H1 (cell line): ENCODE data around the gene DDOST. TPM values are rescaled to one million over a fixed set of nuclear protein-coding genes. Genes with fewer than 3 reads are reported as not detected.
A peak's percentile ranks its signal among the peaks of the same experiment; 100 is the strongest.

Source experiments
- CTCF ChIA-PET: fragments of 300-600 bp; sonication (Branson Sonifier 250); formaldehyde crosslinking; loops from one replicate; lab custom pipeline; 2021; ENCODE audit not compliant: partially characterized antibody; lab: Charles Lee
- POLR2A ChIA-PET: fragments of 300-600 bp; sonication (Branson Sonifier 250); formaldehyde crosslinking; loops from one replicate; lab custom pipeline; 2021; ENCODE audit warnings: inconsistent platforms; ENCODE audit not compliant: partially characterized antibody; lab: Charles Lee
- DNase-seq, 2 experiments: peaks; one replicate each; pipeline versions ENCODE4 v3.0.0 to v3.0.0-alpha.2; 2010 to 2022; ENCODE audit warnings: low spot score in 2 of 2, low read depth in 1 of 2, mixed read lengths in 1 of 2
- FAIRE-seq: peaks from 2 replicates; lab custom pipeline; 2011; peaks lifted over from hg19 to GRCh38; lab: Jason Lieb, UNC
- H2AFZ ChIP-seq: 2 replicates; pipeline ENCODE4 v1.8.1; 2012; ENCODE audit warnings: low read length, inconsistent platforms
- H2AK5ac ChIP-seq: 2 replicates; pipeline ENCODE4 v1.6.1; 2013; ENCODE audit warnings: low read depth, low read length
- H2BK120ac ChIP-seq: replicated peaks from 2 replicates; pipeline ENCODE3; 2013; ENCODE audit warnings: low read depth, low read length, inconsistent platforms
- H2BK12ac ChIP-seq: 2 replicates; pipeline ENCODE4 v1.6.1; 2013; ENCODE audit warnings: low read depth, low read length
- H2BK15ac ChIP-seq: 2 replicates; pipeline ENCODE4 v1.6.1; 2013; ENCODE audit warnings: low read length
- H2BK20ac ChIP-seq: 2 replicates; pipeline ENCODE4 v1.6.1; 2013; ENCODE audit warnings: low read length
- H2BK5ac ChIP-seq: 2 replicates; pipeline ENCODE4 v1.6.1; 2013; ENCODE audit warnings: low read depth, low read length
- H3K14ac ChIP-seq: 2 replicates; pipeline ENCODE4 v1.6.1; 2013; ENCODE audit warnings: inconsistent platforms; ENCODE audit not compliant: insufficient read length
- H3K18ac ChIP-seq: 2 replicates; pipeline ENCODE4 v1.6.1; 2013; ENCODE audit warnings: low read length; ENCODE audit errors: extremely low read depth
- H3K23ac ChIP-seq: 2 replicates; pipeline ENCODE4 v1.6.1; 2013; ENCODE audit warnings: inconsistent platforms; ENCODE audit not compliant: insufficient read length
- H3K23me2 ChIP-seq: 2 replicates; pipeline ENCODE4 v1.6.1; 2013; ENCODE audit warnings: low read depth, low read length
- H3K27ac ChIP-seq: 2 replicates; pipeline ENCODE4 v1.6.1; 2011; ENCODE audit warnings: low read depth, low read length, inconsistent platforms
- H3K27me3 ChIP-seq, 4 experiments: replicated peaks in 1 of 4; 1 replicate in 1 of 4; 2 replicates in 3 of 4; pipeline versions ENCODE4 v1.6.1 to v1.8.1; 2011 to 2013; ENCODE audit warnings: low read length in 3 of 4, mild to moderate bottlenecking in 3 of 4, inconsistent platforms in 2 of 4, mixed read lengths in 2 of 4, moderate library complexity in 1 of 4; ENCODE audit not compliant: control insufficient read depth in 3 of 4, insufficient read depth in 3 of 4; ENCODE audit errors: extremely low read depth in 1 of 4
- H3K36me3 ChIP-seq, 4 experiments: 2 replicates each; pipeline versions ENCODE4 v1.6.1 to v1.8.1; 2011 to 2013; ENCODE audit warnings: mild to moderate bottlenecking in 4 of 4, low read length in 3 of 4, moderate library complexity in 2 of 4, control low read depth in 1 of 4, inconsistent platforms in 1 of 4; ENCODE audit not compliant: insufficient read depth in 4 of 4, control insufficient read depth in 2 of 4
- H3K4ac ChIP-seq: replicated peaks from 2 replicates; pipeline ENCODE3; 2013; ENCODE audit warnings: low read length, low read depth, mixed read lengths, inconsistent platforms; ENCODE audit not compliant: insufficient read length
- H3K4me1 ChIP-seq, 4 experiments: replicated peaks in 1 of 4; 1 replicate in 1 of 4; 2 replicates in 3 of 4; pipeline versions ENCODE4 v1.6.1 to v1.8.1; 2011 to 2013; ENCODE audit warnings: low read length in 3 of 4, inconsistent platforms in 2 of 4, mixed read lengths in 1 of 4; ENCODE audit not compliant: insufficient read depth in 4 of 4, control insufficient read depth in 3 of 4
- H3K4me2 ChIP-seq, 2 experiments: 2 replicates each; pipeline versions ENCODE4 v1.6.1 to v1.8.1; 2011 to 2013; ENCODE audit warnings: low read depth in 2 of 2, low read length in 2 of 2, control low read depth in 1 of 2, inconsistent platforms in 1 of 2, mild to moderate bottlenecking in 1 of 2; ENCODE audit not compliant: insufficient read depth in 1 of 2
- H3K4me3 ChIP-seq, 4 experiments: fragments of 200-600, 300-600 bp in 1 of 4; sonication (generic), shearing (Covaris generic), sonication (Bioruptor Twin) in 1 of 4; 2 replicates each; pipeline versions ENCODE4 v1.5.1 to v1.8.1; 2011 to 2016; ENCODE audit warnings: low read length in 4 of 4, low read depth in 3 of 4, control low read depth in 2 of 4, inconsistent platforms in 2 of 4, mild to moderate bottlenecking in 2 of 4, mixed read lengths in 1 of 4, moderate library complexity in 1 of 4; ENCODE audit not compliant: insufficient read depth in 2 of 4; ENCODE audit errors: extremely low read depth in 1 of 4
- H3K56ac ChIP-seq: replicated peaks from 2 replicates; pipeline ENCODE3; 2013; ENCODE audit warnings: low read depth, mild to moderate bottlenecking, mixed read lengths, low read length, inconsistent platforms; ENCODE audit not compliant: insufficient read length
- H3K79me1 ChIP-seq: 2 replicates; pipeline ENCODE4 v1.6.1; 2013; ENCODE audit warnings: low read depth, low read length, control low read depth
- H3K79me2 ChIP-seq, 2 experiments: 2 replicates each; pipeline versions ENCODE4 v1.6.1 to v1.8.1; 2012 to 2013; ENCODE audit warnings: low read length in 2 of 2, mild to moderate bottlenecking in 2 of 2, inconsistent platforms in 1 of 2; ENCODE audit not compliant: insufficient read depth in 2 of 2, control insufficient read depth in 1 of 2
- H3K9ac ChIP-seq, 4 experiments: replicated peaks in 1 of 4; 1 replicate in 1 of 4; 2 replicates in 3 of 4; pipeline versions ENCODE4 v1.6.1 to v1.8.1; 2011 to 2013; ENCODE audit warnings: low read depth in 3 of 4, low read length in 3 of 4, control low read depth in 2 of 4, mild to moderate bottlenecking in 2 of 4, moderate library complexity in 2 of 4, inconsistent platforms in 1 of 4; ENCODE audit errors: extremely low read depth in 1 of 4
- H3K9me3 ChIP-seq, 2 experiments: 2 replicates each; pipeline versions ENCODE4 v1.6.1 to v1.8.1; 2012 to 2013; ENCODE audit warnings: mild to moderate bottlenecking in 2 of 2, moderate library complexity in 2 of 2, control low read depth in 1 of 2, inconsistent platforms in 1 of 2, low read depth in 1 of 2, low read length in 1 of 2, mixed read lengths in 1 of 2; ENCODE audit not compliant: insufficient read depth in 2 of 2
- H4K20me1 ChIP-seq, 2 experiments: replicated peaks in 1 of 2; 2 replicates each; pipeline versions ENCODE3 to v1.8.1; 2011 to 2013; ENCODE audit warnings: inconsistent platforms in 2 of 2, low read length in 2 of 2, mild to moderate bottlenecking in 1 of 2; ENCODE audit not compliant: insufficient read depth in 2 of 2, control insufficient read depth in 1 of 2
- H4K5ac ChIP-seq: 2 replicates; pipeline ENCODE4 v1.6.1; 2013; ENCODE audit warnings: low read length, low read depth, mixed read lengths, inconsistent platforms; ENCODE audit not compliant: insufficient read length
- H4K8ac ChIP-seq: 2 replicates; pipeline ENCODE4 v1.8.0; 2013; ENCODE audit warnings: mild to moderate bottlenecking, moderate library complexity, low read length, inconsistent platforms; ENCODE audit not compliant: insufficient read depth; ENCODE audit errors: extremely low read depth
- H4K91ac ChIP-seq: replicated peaks from 2 replicates; pipeline ENCODE3; 2013; ENCODE audit warnings: low read length, mixed read lengths, inconsistent platforms; ENCODE audit not compliant: insufficient read length
- CEBPB ChIP-seq: IDR thresholded peaks from 2 replicates; pipeline ENCODE4 v1.6.1; 2012; ENCODE audit warnings: low read depth, low read length
- CHD2 ChIP-seq: IDR thresholded peaks from 2 replicates; pipeline ENCODE4 v1.6.1; 2012; ENCODE audit warnings: low read length, improper control_type of control experiment
- GABPA ChIP-seq: IDR thresholded peaks from 2 replicates; pipeline ENCODE4 v1.6.1; 2011; ENCODE audit warnings: mild to moderate bottlenecking, low read length, moderate library complexity, borderline replicate concordance; ENCODE audit not compliant: insufficient read depth
- NANOG ChIP-seq: IDR thresholded peaks from 2 replicates; pipeline ENCODE4 v1.6.1; 2011; ENCODE audit warnings: low read length, low read depth, mild to moderate bottlenecking, inconsistent platforms; ENCODE audit not compliant: insufficient read depth, poor library complexity, severe bottlenecking
- NRF1 ChIP-seq: IDR thresholded peaks from 2 replicates; pipeline ENCODE4 v1.6.1; 2011; ENCODE audit warnings: mild to moderate bottlenecking, low read depth, low read length, improper control_type of control experiment
- POLR2A ChIP-seq, 2 experiments: IDR thresholded peaks; 1 replicate in 1 of 2; 2 replicates in 1 of 2; pipeline ENCODE4 v1.6.1; 2011; ENCODE audit warnings: low read depth in 2 of 2, low read length in 2 of 2, mild to moderate bottlenecking in 2 of 2; ENCODE audit errors: control extremely low read depth in 1 of 2
- RBBP5 ChIP-seq: IDR thresholded peaks from 2 replicates; pipeline ENCODE4 v1.7.1; 2012; ENCODE audit warnings: low read depth, mild to moderate bottlenecking, inconsistent platforms, low read length, moderate library complexity, borderline replicate concordance
- RFX5 ChIP-seq: IDR thresholded peaks from 2 replicates; pipeline ENCODE4 v1.6.1; 2011; ENCODE audit warnings: low read depth, low read length, improper control_type of control experiment, borderline replicate concordance
- SIRT6 ChIP-seq: IDR thresholded peaks from one replicate; pipeline ENCODE4 v1.7.1; 2012; ENCODE audit warnings: low read length, inconsistent platforms
- SIX5 ChIP-seq: IDR thresholded peaks from 2 replicates; pipeline ENCODE4 v1.6.1; 2011; ENCODE audit warnings: mild to moderate bottlenecking, low read depth, low read length
- SP1 ChIP-seq: IDR thresholded peaks from 2 replicates; pipeline ENCODE4 v1.6.1; 2011; ENCODE audit warnings: low read depth, low read length
- SRF ChIP-seq: IDR thresholded peaks from 2 replicates; pipeline ENCODE4 v1.6.1; 2011; ENCODE audit warnings: mild to moderate bottlenecking, low read depth, low read length, moderate library complexity
- TEAD4 ChIP-seq: IDR thresholded peaks from 2 replicates; pipeline ENCODE4 v1.6.1; 2012; ENCODE audit warnings: low read depth, low read length, inconsistent platforms, mixed read lengths
- YY1 ChIP-seq: IDR thresholded peaks from 2 replicates; pipeline ENCODE4 v1.6.1; 2011; ENCODE audit warnings: low read depth, mild to moderate bottlenecking, low read length
- WGBS, 2 experiments: shearing (Covaris generic) in 1 of 2; methylation state at CpG; one replicate each; pipeline versions ENCODE4 v1.1.6 to v1.1.7; 2013 to 2015; ENCODE audit warnings: low lambda C conversion rate in 2 of 2, mixed read lengths in 2 of 2, inconsistent platforms in 1 of 2, low coverage in 1 of 2, missing lambda C conversion rate in 1 of 2; ENCODE audit not compliant: insufficient replicate concordance in 2 of 2, insufficient coverage in 1 of 2, insufficient read length in 1 of 2; ENCODE audit errors: extremely low coverage in 1 of 2, missing lambda C conversion rate in 1 of 2; 5-methylcytosine and 5-hydroxymethylcytosine counted together
- polyA plus RNA-seq, 7 experiments: library from polyadenylated mRNA; depleted of rRNA in 3 of 7; stranded (reverse) in 5 of 7; unstranded in 2 of 7; fragments of >200 nt in 5 of 7; fragments of 200-250 nt in 2 of 7; gene quantifications; 1 replicate in 5 of 7; 2 replicates in 1 of 7; 4 replicates in 1 of 7; pipeline versions ENCODE4 v1.2.1 to v1.2.3, GENCODE V29; 2011 to 2013; ENCODE audit warnings: missing spikeins in 2 of 7, mixed read lengths in 2 of 7
- total RNA-seq: library from RNA; stranded (reverse); fragmentation: NEBNext Ultra II Directional; extraction: Animal tissue kit (Norgen Biotek cat#: 25700); gene quantifications from 2 replicates; pipeline ENCODE4 v1.2.1, GENCODE V29; 2021
- TF ChIP-seq, protein P1 (sequence below): IDR thresholded peaks from 2 replicates; pipeline ENCODE4 v1.6.1; 2012; ENCODE audit warnings: inconsistent platforms

The DDOST gene
- total and polyA plus RNA-seq, 2 of the 8 experiments (the other 6 are each of a cell fraction or from before 2014, with no cell fraction given), result 253 to 336 TPM

DNA sequence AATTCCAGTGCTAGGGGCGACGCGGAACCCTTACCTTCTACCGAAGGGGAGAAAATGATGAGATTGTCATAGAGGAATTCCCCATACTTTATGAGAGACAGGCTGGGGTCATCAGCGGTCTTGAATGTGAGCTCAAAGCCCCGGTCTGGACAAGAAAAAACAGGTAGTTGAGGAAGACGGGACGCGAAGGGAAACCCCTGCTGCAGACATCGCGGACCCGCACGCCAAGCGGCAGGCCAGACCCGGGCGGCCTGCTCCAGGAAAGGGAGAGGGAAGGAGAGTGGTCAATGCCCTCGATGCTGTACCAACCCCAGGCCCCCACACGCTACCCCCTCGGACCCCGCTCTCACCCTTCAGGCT lies 342 bp downstream of the DDOST start:
- DNase-seq (no peak), FAIRE-seq (no peak)
- Histone ChIP-seq H3K23me2 (peaks cover 12% of the 10 kb centered on the region), H3K18ac (peak overlapping the region; percentile 95), H3K36me3 (peaks cover 9 to 25% (median 17%) of the 10 kb centered on the region in 4 experiments; a peak in 7 of 8 replicates), H3K23ac (no peak overlapping the region), H3K14ac (no peak overlapping the region), H3K4ac (peak overlapping the region; percentile 66), H2BK15ac (no peak overlapping the region), H3K79me2 (peaks cover 9 to 49% of the 10 kb centered on the region in 2 experiments), H3K4me3 (peak overlapping the region; percentile 88 to 95 (median 91)), H2BK120ac (no peak overlapping the region), H2AFZ (0 out of 2 replicates have a peak overlapping the region, but pooled peaks have one; percentile 54), H3K9me3 (no peaks in the 10 kb centered on the region), H3K27ac (peak overlapping the region; percentile 64), H2BK12ac (no peak overlapping the region), H2BK5ac (peak overlapping the region; percentile 83), H4K91ac (peak overlapping the region; percentile 82), H4K20me1 (peaks cover 4 to 15% of the 10 kb centered on the region in 2 experiments), H3K27me3 (no peaks in the 10 kb centered on the region), H2AK5ac (no peak overlapping the region), H4K8ac (peak overlapping the region; percentile 92; the same call in 1 of the 2 replicates), H2BK20ac (no peak overlapping the region), H3K9ac (peak overlapping the region; percentile 82 to 90 (median 84)), H3K4me2 (peak overlapping the region; percentile 75 to 89), H4K5ac (peak overlapping the region; percentile 71), H3K4me1 (peaks cover 0 to 9% (median 4%) of the 10 kb centered on the region in 4 experiments; a peak in 4 of 7 replicates), H3K79me1 (peaks cover 7% of the 10 kb centered on the region), H3K56ac (peak overlapping the region; percentile 49)
- POLR2A ChIA-PET, result interaction anchor here (0.9 to 1.8 kb wide), 8 partner anchors 9 to 138 kb away, joined by 3 to 5 read pairs (median 4); partner anchors contain the start of genes FAM43B and HP1BP3
- CTCF ChIA-PET, result interaction anchor here (1.1 to 2.2 kb wide), 3 partner anchors 27 to 75 kb away, joined by 3 to 8 read pairs (median 7); partner anchors contain the start of gene PINK1
- WGBS, 2 experiments, result 1% methylated on average over 20 of the region's 20 CpGs; no CpG with 5 or more reads in 1 of the 2 experiments
- TF ChIP-seq NRF1, result no peak
- no peak for TF ChIP-seq SP1
- TF ChIP-seq CEBPB, result no peak
- no peak for TF ChIP-seq TEAD4
- no peak for TF ChIP-seq SIRT6
- TF ChIP-seq NANOG, result no peak
- TF ChIP-seq YY1, result no peak
- TF ChIP-seq SIX5, result no peak
- TF ChIP-seq, protein P1, sequence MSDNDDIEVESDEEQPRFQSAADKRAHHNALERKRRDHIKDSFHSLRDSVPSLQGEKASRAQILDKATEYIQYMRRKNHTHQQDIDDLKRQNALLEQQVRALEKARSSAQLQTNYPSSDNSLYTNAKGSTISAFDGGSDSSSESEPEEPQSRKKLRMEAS, result no peak
- no peak for TF ChIP-seq POLR2A (IDR thresholded peaks at IDR 0.05; ENCODE audit: control extremely low read depth in 1 of 2, low read depth in 2 of 2, low read length in 2 of 2)
- no peak for TF ChIP-seq SRF
- TF ChIP-seq RBBP5, result no peak
- no peak for TF ChIP-seq CHD2
- no peak for TF ChIP-seq RFX5
- TF ChIP-seq GABPA, result no peak
